Measurements from ENCODE around the gene PCDHGC3.
A peak's percentile ranks its signal among the peaks of the same experiment; 100 is the strongest.

PCDHGC3 gene

DNA sequence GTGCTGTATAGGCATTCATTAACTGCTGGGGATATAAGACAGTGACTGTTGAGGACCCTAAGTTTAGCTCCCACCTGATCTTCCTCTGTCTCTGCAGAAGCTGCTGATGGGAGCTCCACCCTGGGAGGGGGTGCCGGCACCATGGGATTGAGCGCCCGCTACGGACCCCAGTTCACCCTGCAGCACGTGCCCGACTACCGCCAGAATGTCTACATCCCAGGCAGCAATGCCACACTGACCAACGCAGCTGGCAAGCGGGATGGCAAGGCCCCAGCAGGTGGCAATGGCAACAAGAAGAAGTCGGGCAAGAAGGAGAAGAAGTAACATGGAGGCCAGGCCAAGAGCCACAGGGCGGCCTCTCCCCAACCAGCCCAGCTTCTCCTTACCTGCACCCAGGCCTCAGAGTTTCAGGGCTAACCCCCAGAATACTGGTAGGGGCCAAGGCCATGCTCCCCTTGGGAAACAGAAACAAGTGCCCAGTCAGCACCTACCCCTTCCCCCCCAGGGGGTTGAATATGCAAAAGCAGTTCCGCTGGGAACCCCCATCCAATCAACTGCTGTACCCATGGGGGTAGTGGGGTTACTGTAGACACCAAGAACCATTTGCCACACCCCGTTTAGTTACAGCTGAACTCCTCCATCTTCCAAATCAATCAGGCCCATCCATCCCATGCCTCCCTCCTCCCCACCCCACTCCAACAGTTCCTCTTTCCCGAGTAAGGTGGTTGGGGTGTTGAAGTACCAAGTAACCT lies 35.3 kb downstream of the PCDHGC3 start:
- no peak overlapping the region for H3K27ac ChIP-seq
- TF ChIP-seq, protein P1, sequence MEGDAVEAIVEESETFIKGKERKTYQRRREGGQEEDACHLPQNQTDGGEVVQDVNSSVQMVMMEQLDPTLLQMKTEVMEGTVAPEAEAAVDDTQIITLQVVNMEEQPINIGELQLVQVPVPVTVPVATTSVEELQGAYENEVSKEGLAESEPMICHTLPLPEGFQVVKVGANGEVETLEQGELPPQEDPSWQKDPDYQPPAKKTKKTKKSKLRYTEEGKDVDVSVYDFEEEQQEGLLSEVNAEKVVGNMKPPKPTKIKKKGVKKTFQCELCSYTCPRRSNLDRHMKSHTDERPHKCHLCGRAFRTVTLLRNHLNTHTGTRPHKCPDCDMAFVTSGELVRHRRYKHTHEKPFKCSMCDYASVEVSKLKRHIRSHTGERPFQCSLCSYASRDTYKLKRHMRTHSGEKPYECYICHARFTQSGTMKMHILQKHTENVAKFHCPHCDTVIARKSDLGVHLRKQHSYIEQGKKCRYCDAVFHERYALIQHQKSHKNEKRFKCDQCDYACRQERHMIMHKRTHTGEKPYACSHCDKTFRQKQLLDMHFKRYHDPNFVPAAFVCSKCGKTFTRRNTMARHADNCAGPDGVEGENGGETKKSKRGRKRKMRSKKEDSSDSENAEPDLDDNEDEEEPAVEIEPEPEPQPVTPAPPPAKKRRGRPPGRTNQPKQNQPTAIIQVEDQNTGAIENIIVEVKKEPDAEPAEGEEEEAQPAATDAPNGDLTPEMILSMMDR (conservative IDR thresholded peaks at IDR 0.05) = no peak

DNA sequence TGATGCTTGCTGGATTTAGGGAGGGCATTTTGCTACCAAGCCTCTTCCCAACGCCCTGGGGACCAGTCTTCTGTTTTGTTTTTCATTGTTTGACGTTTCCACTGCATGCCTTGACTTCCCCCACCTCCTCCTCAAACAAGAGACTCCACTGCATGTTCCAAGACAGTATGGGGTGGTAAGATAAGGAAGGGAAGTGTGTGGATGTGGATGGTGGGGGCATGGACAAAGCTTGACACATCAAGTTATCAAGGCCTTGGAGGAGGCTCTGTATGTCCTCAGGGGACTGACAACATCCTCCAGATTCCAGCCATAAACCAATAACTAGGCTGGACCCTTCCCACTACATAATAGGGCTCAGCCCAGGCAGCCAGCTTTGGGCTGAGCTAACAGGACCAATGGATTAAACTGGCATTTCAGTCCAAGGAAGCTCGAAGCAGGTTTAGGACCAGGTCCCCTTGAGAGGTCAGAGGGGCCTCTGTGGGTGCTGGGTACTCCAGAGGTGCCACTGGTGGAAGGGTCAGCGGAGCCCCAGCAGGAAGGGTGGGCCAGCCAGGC lies 36.1 kb downstream of the PCDHGC3 start:
- TF ChIP-seq, protein P1 (conservative IDR thresholded peaks at IDR 0.05) = no peak
- no peak overlapping the region for H3K27ac ChIP-seq

DNA sequence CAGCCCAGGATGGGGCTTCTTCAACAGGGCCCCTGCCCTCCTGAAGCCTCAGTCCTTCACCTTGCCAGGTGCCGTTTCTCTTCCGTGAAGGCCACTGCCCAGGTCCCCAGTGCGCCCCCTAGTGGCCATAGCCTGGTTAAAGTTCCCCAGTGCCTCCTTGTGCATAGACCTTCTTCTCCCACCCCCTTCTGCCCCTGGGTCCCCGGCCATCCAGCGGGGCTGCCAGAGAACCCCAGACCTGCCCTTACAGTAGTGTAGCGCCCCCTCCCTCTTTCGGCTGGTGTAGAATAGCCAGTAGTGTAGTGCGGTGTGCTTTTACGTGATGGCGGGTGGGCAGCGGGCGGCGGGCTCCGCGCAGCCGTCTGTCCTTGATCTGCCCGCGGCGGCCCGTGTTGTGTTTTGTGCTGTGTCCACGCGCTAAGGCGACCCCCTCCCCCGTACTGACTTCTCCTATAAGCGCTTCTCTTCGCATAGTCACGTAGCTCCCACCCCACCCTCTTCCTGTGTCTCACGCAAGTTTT lies 36.7 kb downstream of the PCDHGC3 start:
- TF ChIP-seq, protein P1 (conservative IDR thresholded peaks at IDR 0.05) = peak; percentile 84
- H3K27ac ChIP-seq = no peak overlapping the region

DNA sequence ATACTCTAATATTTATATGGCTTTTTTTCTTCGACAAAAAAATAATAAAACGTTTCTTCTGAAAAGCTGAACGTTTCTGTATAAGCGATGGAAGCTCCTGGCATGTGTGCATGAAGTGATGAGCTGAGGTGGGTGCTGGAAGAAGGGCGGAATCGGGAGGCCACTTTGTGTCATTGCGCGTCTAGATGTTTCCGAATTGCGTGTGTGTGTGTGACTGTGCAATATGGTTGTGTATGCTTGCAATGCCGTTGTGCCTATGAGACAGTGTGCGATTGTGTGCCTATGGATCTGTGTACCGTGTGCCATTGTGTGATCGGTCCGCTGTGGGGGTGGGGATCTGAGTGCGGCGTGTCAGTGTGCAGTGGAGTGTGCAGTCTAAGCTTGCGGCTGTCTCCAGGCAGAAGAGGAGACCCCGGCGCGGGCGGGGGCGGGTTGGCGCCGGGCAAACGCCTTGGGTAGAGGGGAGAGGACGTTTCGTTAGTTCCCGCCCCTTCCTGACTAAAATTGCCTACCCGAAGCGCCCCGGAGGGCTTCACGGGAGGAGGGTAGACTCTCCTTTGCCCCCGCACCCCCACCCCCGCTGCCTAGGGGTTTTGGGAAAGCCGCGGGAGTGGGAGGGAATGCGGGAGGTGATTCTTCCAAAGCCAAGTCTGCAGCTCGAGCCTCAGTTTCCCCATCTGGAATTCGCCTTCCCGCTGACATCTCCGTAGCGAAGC lies 37.3 kb downstream of the PCDHGC3 start:
- TF ChIP-seq, protein P1 (conservative IDR thresholded peaks at IDR 0.05) = no peak

GRCh38 chr5:141513627-141514329 lies 38.0 kb downstream of the PCDHGC3 start:
- no peak overlapping the region for H3K27ac ChIP-seq
- TF ChIP-seq, protein P1 (conservative IDR thresholded peaks at IDR 0.05) = no peak

More for the DNA sequence above, 37.3 kb downstream of the PCDHGC3 start:
- H3K27ac ChIP-seq = no peak overlapping the region

DNA sequence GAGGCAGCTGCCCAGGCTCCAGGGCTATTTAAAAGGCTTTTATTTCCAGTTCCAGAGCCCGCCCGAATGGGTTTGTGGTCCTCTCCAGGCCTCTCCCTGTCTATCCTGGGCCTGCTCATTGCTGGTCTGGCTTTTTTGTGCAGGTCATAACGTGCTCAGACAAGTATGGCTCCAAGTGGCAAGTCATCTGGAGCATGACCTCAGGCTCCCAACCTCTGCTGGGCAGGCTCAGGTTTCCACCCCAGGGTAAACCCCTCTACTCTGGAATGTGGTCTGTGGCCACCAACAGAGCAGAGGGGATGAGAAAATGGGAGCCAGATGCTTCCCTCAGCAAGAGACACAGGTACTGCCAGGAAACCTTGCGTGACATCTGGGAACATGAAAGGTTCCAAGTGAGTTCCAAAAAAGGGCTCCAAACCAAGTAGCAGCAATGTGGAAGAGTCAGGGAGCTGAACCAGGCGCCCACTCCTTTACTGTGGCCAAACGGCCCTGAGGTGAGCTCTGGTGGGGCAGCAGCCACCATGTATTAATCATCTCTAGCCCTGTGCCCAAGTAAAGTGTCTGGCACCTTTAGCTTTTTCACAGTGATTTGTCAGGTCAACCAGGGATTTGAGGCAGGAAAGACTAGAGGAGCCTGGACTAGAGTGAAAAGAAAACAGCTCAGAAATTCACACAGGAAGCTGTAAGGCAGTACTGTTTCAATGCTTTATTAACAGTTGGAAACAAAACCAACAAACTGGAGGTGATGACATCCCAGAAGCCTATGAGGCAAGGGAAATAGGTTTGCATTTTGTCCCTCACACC lies 38.8 kb downstream of the PCDHGC3 start:
- TF ChIP-seq, protein P1 (conservative IDR thresholded peaks at IDR 0.05) = no peak
- no peak overlapping the region for H3K27ac ChIP-seq
